HepG2 (cell line): Measurements from ENCODE around the gene NT5C2. TPM values are rescaled to one million over a fixed set of nuclear protein-coding genes. Genes with fewer than 3 reads are reported as not detected.
A peak's percentile ranks its signal among the peaks of the same experiment; 100 is the strongest.

ENCODE experiments used
- ATAC-seq: fragments of 200-7000 bp; cut with Tn5 transposase; 3 replicates; pipeline ENCODE4 v1.9.1; 2020; ENCODE audit warnings: mild to moderate bottlenecking, moderate library complexity
- BruUV-seq: library from RNA; stranded (reverse); fragments of 400-500 nt; replicated peaks from 2 replicates; lab custom pipeline; 2021; lab: Mats Ljungman, UMichigan
- CTCF ChIA-PET: fragments of 300-600 bp; formaldehyde crosslinking; extraction: SDS; loops from one replicate; lab custom pipeline; 2021; ENCODE audit warnings: low total read pairs, inconsistent platforms, low intra/inter-chr PET ratio; lab: Yijun Ruan, JAX
- POLR2A ChIA-PET: fragments of 350-600 bp; sonication (Branson Sonifier 250); formaldehyde crosslinking; loops from one replicate; lab custom pipeline; 2020; ENCODE audit warnings: antibody characterized with exemption, inconsistent platforms; lab: Yijun Ruan, JAX
- DNase-seq: peaks from one replicate; pipeline ENCODE4 v3.0.0-alpha.2; 2015; ENCODE audit warnings: low spot score
- FAIRE-seq: peaks from 3 replicates; lab custom pipeline; 2011; peaks lifted over from hg19 to GRCh38; lab: Jason Lieb, UNC
- H2AFZ ChIP-seq: one replicate; pipeline ENCODE4 v1.6.1; 2011; ENCODE audit warnings: low read length, inconsistent platforms
- H3K27ac ChIP-seq: fragments of 300-600 bp; 3 replicates; pipeline ENCODE4 v1.8.0; 2011; ENCODE audit warnings: mixed run types, mild to moderate bottlenecking, mixed read lengths, low read length, inconsistent platforms; ENCODE audit not compliant: insufficient read depth; ENCODE audit errors: extremely low read length
- H3K27me3 ChIP-seq, 2 experiments: fragments of 200-600 bp in 1 of 2; 2 replicates in 1 of 2; 3 replicates in 1 of 2; pipeline versions ENCODE4 v1.6.0 to v1.8.0; 2011; ENCODE audit warnings: low read length in 2 of 2, mild to moderate bottlenecking in 2 of 2, moderate library complexity in 2 of 2, inconsistent platforms in 1 of 2; ENCODE audit not compliant: insufficient read depth in 2 of 2, control insufficient read depth in 1 of 2
- H3K36me3 ChIP-seq, 2 experiments: fragments of 200-600 bp in 1 of 2; replicated peaks in 1 of 2; 2 replicates in 1 of 2; 3 replicates in 1 of 2; pipeline versions ENCODE4 v1.5.1 to v1.8.0; 2011; ENCODE audit warnings: low read length in 2 of 2, inconsistent platforms in 1 of 2; ENCODE audit not compliant: insufficient read depth in 2 of 2, control insufficient read depth in 1 of 2
- H3K4me1 ChIP-seq: 2 replicates; pipeline ENCODE4 v1.5.1; 2012; ENCODE audit warnings: low read length, inconsistent platforms; ENCODE audit not compliant: insufficient read depth
- H3K4me2 ChIP-seq: 2 replicates; pipeline ENCODE4 v1.6.0; 2011; ENCODE audit warnings: low read depth, low read length, inconsistent platforms
- H3K4me3 ChIP-seq, 3 experiments: fragments of 200-600 bp in 1 of 3; sonication (generic), shearing (Covaris generic) in 1 of 3; replicated peaks in 1 of 3; 2 replicates each; pipeline ENCODE4 v1.5.1; 2011 to 2016; ENCODE audit warnings: low read length in 3 of 3, inconsistent platforms in 2 of 3, low read depth in 2 of 3, mild to moderate bottlenecking in 2 of 3, control low read depth in 1 of 3, mixed read lengths in 1 of 3; ENCODE audit not compliant: insufficient read depth in 1 of 3
- H3K79me2 ChIP-seq: one replicate; pipeline ENCODE4 v1.6.1; 2011; ENCODE audit warnings: low read length, inconsistent platforms; ENCODE audit not compliant: insufficient read depth
- H3K9ac ChIP-seq: 2 replicates; pipeline ENCODE4 v1.6.0; 2011; ENCODE audit warnings: mild to moderate bottlenecking, low read depth, low read length, inconsistent platforms; ENCODE audit not compliant: insufficient read depth
- H3K9me3 ChIP-seq: 2 replicates; pipeline ENCODE4 v1.5.1; 2012; ENCODE audit warnings: mild to moderate bottlenecking, low read length
- H4K20me1 ChIP-seq: 2 replicates; pipeline ENCODE4 v1.6.0; 2011; ENCODE audit warnings: inconsistent platforms, mild to moderate bottlenecking, low read length, moderate library complexity; ENCODE audit not compliant: insufficient read depth
- FOXA1 ChIP-seq, 2 experiments: fragments of 450-650 bp in 1 of 2; sonication (generic) in 1 of 2; formaldehyde crosslinking in 1 of 2; IDR thresholded peaks; 2 replicates each; pipeline versions ENCODE4 v1.4.0 to v1.6.1; 2016 to 2020; ENCODE audit warnings: missing genetic modification reagents in 1 of 2
- GLI4 ChIP-seq: sonication (generic); formaldehyde crosslinking; IDR thresholded peaks from 2 replicates; pipeline ENCODE4 v1.5.1; 2020; ENCODE audit warnings: missing genetic modification reagents, mild to moderate bottlenecking, moderate library complexity, borderline replicate concordance
- MYNN ChIP-seq: sonication (generic); formaldehyde crosslinking; IDR thresholded peaks from 2 replicates; pipeline ENCODE4 v1.4.0; 2020; ENCODE audit warnings: mild to moderate bottlenecking, low read depth, missing genetic modification reagents
- NFATC3 ChIP-seq: sonication (generic); formaldehyde crosslinking; IDR thresholded peaks from 2 replicates; pipeline ENCODE4 v1.5.1; 2020; ENCODE audit warnings: mild to moderate bottlenecking, missing genetic modification reagents
- NPAS2 ChIP-seq: sonication (generic); formaldehyde crosslinking; IDR thresholded peaks from 2 replicates; pipeline ENCODE4 v1.8.0; 2022; ENCODE audit warnings: mild to moderate bottlenecking, missing genetic modification reagents, borderline replicate concordance
- SMYD3 ChIP-seq: sonication (generic); formaldehyde crosslinking; IDR thresholded peaks from 2 replicates; pipeline ENCODE4 v1.8.1; 2023; ENCODE audit warnings: mild to moderate bottlenecking, missing genetic modification reagents
- TBX3 ChIP-seq: fragments of 450-650 bp; IDR thresholded peaks from 2 replicates; pipeline ENCODE4 v1.6.1; 2017; ENCODE audit warnings: antibody characterized with exemption, mild to moderate bottlenecking, inconsistent platforms, borderline replicate concordance
- ZNF274 ChIP-seq: sonication (generic); formaldehyde crosslinking; IDR thresholded peaks from 2 replicates; pipeline ENCODE4 v1.5.1; 2020; ENCODE audit warnings: mild to moderate bottlenecking, missing genetic modification reagents
- ZNF563 ChIP-seq: sonication (generic); formaldehyde crosslinking; IDR thresholded peaks from 2 replicates; pipeline ENCODE4 v1.8.0; 2022; ENCODE audit warnings: mild to moderate bottlenecking, moderate library complexity, missing genetic modification reagents
- ZNF780A ChIP-seq: sonication (generic); formaldehyde crosslinking; IDR thresholded peaks from 2 replicates; pipeline ENCODE4 v1.8.0; 2022; ENCODE audit warnings: mild to moderate bottlenecking, missing genetic modification reagents, moderate library complexity
- WGBS: methylation state at CpG from one replicate; pipeline ENCODE4 v1.1.6; 2017; ENCODE audit warnings: low lambda C conversion rate; 5-methylcytosine and 5-hydroxymethylcytosine counted together
- in situ Hi-C: cut with HindIII; loops from 2 replicates; pipeline ENCODE4 v1.10.0; 2017; ENCODE audit warnings: low pct_unique_long_range_greater_than_20kb; ENCODE audit not compliant: extremely low pct_ligation_motif_present
- intact Hi-C: fragments of 100-400 bp; cut with micrococcal nuclease; formaldehyde crosslinking; loops from one replicate; pipeline ENCODE4 v1.10.0; 2022; ENCODE audit not compliant: unreplicated experiment
- polyA plus RNA-seq, 8 experiments: library from polyadenylated mRNA; depleted of rRNA in 3 of 8; stranded (reverse) in 7 of 8; unstranded in 1 of 8; fragments of >200 nt; fragmentation: Illumina TruSeq in 4 of 8; extraction: Trizol in 4 of 8; gene quantifications; 2 replicates each; pipeline versions ENCODE4 v1.2.1 to v1.2.3, GENCODE V29; 2011 to 2016; ENCODE audit warnings: low read depth in 4 of 8, missing spikeins in 1 of 8, mixed read lengths in 1 of 8; ENCODE audit not compliant: insufficient read depth in 1 of 8
- total RNA-seq, 5 experiments: library from RNA; depleted of rRNA; stranded (reverse); fragments of >200 nt; fragmentation: Illumina TruSeq; extraction: Trizol; gene quantifications; 2 replicates each; pipeline ENCODE4 v1.2.3, GENCODE V29; 2016; ENCODE audit warnings: low read depth in 1 of 5
- TF ChIP-seq, protein P1 (sequence below): sonication (generic); formaldehyde crosslinking; IDR thresholded peaks from 2 replicates; pipeline ENCODE4 v1.5.0; 2020; ENCODE audit warnings: missing genetic modification reagents
- TF ChIP-seq, protein P2 (sequence below): sonication (generic); formaldehyde crosslinking; IDR thresholded peaks from 2 replicates; pipeline ENCODE4 v1.4.0; 2020; ENCODE audit warnings: missing genetic modification reagents, borderline replicate concordance
- TF ChIP-seq, protein P3 (sequence below): sonication (generic); formaldehyde crosslinking; IDR thresholded peaks from 2 replicates; pipeline ENCODE4 v1.5.1; 2020; ENCODE audit warnings: missing genetic modification reagents, mild to moderate bottlenecking, borderline replicate concordance
- TF ChIP-seq, protein P4 (sequence below): IDR thresholded peaks from 2 replicates; pipeline ENCODE4 v1.6.1; 2016; ENCODE audit warnings: low read depth, borderline replicate concordance
- TF ChIP-seq, protein P5 (sequence below): sonication (generic); formaldehyde crosslinking; conservative IDR thresholded peaks from 2 replicates; pipeline ENCODE4 v1.5.0; 2020; ENCODE audit warnings: missing genetic modification reagents

NT5C2 gene
- total and polyA plus RNA-seq, 2 of the 13 experiments (the other 11 are each of a cell fraction or from before 2014, with no cell fraction given) = 40.6 to 55.2 TPM

DNA sequence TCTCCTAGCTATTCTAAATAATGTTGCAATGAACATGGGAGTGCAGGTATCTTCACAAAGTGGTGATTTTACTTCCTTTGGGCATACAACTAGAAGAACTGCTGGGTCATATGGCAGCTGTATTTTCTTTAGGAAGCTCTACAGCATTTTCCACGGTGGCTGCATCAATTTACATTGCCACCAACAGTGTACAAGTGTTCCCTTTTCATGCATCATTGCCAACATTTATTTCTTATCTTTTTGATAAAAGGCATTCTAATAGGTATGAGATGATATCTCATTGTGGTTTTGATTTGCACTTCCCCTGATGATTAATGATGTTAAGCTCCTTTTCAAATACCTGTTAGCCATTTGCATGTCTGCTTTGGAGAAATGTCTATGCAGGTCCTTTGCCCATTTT is 52.6 kb downstream of the NT5C2 start:
- H3K4me3 ChIP-seq = no peak overlapping the region
- no peaks in the 10 kb centered on the region for H3K9me3 ChIP-seq
- H3K4me2 ChIP-seq = no peak overlapping the region
- H3K27me3 ChIP-seq = no peaks in the 10 kb centered on the region
- no peaks in the 10 kb centered on the region for H4K20me1 ChIP-seq
- 93% methylated on average over 1 of the region's 1 CpG for WGBS
- no peak for DNase-seq
- ChIA-PET POLR2A (no interaction called here), CTCF (no interaction called here)
- BruUV-seq = no TSS peak
- peaks cover 1 to 11% of the 10 kb centered on the region in 2 experiments for H3K36me3 ChIP-seq
- TF ChIP-seq, protein P1, sequence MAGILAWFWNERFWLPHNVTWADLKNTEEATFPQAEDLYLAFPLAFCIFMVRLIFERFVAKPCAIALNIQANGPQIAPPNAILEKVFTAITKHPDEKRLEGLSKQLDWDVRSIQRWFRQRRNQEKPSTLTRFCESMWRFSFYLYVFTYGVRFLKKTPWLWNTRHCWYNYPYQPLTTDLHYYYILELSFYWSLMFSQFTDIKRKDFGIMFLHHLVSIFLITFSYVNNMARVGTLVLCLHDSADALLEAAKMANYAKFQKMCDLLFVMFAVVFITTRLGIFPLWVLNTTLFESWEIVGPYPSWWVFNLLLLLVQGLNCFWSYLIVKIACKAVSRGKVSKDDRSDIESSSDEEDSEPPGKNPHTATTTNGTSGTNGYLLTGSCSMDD = no peak
- TF ChIP-seq GLI4 (CRISPR knock-in tag) = no peak
- no peak for TF ChIP-seq FOXA1 (IDR thresholded peaks at IDR 0.05)
- no peak for TF ChIP-seq FOXA1 (CRISPR knock-in tag; IDR thresholded peaks at IDR 0.05)
- TF ChIP-seq, protein P2, sequence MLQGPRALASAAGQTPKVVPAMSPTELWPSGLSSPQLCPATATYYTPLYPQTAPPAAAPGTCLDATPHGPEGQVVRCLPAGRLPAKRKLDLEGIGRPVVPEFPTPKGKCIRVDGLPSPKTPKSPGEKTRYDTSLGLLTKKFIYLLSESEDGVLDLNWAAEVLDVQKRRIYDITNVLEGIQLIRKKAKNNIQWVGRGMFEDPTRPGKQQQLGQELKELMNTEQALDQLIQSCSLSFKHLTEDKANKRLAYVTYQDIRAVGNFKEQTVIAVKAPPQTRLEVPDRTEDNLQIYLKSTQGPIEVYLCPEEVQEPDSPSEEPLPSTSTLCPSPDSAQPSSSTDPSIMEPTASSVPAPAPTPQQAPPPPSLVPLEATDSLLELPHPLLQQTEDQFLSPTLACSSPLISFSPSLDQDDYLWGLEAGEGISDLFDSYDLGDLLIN (CRISPR knock-in tag) = no peak
- TF ChIP-seq ZNF274 (CRISPR knock-in tag) = no peak
- TF ChIP-seq NFATC3 (CRISPR knock-in tag) = no peak
- no peak for TF ChIP-seq MYNN (CRISPR knock-in tag)
- no peak for TF ChIP-seq ZNF780A (CRISPR knock-in tag)
- TF ChIP-seq NPAS2 (CRISPR knock-in tag) = no peak
- TF ChIP-seq TBX3 = no peak
- TF ChIP-seq, protein P3, sequence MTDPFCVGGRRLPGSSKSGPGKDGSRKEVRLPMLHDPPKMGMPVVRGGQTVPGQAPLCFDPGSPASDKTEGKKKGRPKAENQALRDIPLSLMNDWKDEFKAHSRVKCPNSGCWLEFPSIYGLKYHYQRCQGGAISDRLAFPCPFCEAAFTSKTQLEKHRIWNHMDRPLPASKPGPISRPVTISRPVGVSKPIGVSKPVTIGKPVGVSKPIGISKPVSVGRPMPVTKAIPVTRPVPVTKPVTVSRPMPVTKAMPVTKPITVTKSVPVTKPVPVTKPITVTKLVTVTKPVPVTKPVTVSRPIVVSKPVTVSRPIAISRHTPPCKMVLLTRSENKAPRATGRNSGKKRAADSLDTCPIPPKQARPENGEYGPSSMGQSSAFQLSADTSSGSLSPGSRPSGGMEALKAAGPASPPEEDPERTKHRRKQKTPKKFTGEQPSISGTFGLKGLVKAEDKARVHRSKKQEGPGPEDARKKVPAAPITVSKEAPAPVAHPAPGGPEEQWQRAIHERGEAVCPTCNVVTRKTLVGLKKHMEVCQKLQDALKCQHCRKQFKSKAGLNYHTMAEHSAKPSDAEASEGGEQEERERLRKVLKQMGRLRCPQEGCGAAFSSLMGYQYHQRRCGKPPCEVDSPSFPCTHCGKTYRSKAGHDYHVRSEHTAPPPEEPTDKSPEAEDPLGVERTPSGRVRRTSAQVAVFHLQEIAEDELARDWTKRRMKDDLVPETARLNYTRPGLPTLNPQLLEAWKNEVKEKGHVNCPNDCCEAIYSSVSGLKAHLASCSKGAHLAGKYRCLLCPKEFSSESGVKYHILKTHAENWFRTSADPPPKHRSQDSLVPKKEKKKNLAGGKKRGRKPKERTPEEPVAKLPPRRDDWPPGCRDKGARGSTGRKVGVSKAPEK = no peak
- TF ChIP-seq, protein P4, sequence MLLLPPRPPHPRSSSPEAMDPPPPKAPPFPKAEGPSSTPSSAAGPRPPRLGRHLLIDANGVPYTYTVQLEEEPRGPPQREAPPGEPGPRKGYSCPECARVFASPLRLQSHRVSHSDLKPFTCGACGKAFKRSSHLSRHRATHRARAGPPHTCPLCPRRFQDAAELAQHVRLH (CRISPR knock-in tag) = no peak
- TF ChIP-seq SMYD3 (CRISPR knock-in tag) = no peak
- TF ChIP-seq ZNF563 = no peak
- TF ChIP-seq, protein P5, sequence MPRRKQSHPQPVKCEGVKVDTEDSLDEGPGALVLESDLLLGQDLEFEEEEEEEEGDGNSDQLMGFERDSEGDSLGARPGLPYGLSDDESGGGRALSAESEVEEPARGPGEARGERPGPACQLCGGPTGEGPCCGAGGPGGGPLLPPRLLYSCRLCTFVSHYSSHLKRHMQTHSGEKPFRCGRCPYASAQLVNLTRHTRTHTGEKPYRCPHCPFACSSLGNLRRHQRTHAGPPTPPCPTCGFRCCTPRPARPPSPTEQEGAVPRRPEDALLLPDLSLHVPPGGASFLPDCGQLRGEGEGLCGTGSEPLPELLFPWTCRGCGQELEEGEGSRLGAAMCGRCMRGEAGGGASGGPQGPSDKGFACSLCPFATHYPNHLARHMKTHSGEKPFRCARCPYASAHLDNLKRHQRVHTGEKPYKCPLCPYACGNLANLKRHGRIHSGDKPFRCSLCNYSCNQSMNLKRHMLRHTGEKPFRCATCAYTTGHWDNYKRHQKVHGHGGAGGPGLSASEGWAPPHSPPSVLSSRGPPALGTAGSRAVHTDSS (CRISPR knock-in tag) = no peak
- TF ChIP-seq, all 625 proteins: peak for 0
- Histone ChIP-seq H3K27ac (no peak overlapping the region), H3K9ac (no peak overlapping the region), H3K79me2 (peaks cover 30% of the 10 kb centered on the region), H3K4me1 (peaks cover 27% of the 10 kb centered on the region), H2AFZ (no peak overlapping the region)
- in situ Hi-C loops = no loop called here
- FAIRE-seq = peak; percentile 28
- intact Hi-C loops = no loop called here
- no peak for ATAC-seq
